ENCODE results near the gene NAV3. TPM values are rescaled to one million over a fixed set of nuclear protein-coding genes. Genes with fewer than 3 reads are reported as not detected.
A peak's percentile ranks its signal among the peaks of the same experiment; 100 is the strongest.

Gene NAV3
- polyA plus RNA-seq, 1 of the 3 experiments (the other 2 are of a cell fraction): 10.5 TPM

DNA sequence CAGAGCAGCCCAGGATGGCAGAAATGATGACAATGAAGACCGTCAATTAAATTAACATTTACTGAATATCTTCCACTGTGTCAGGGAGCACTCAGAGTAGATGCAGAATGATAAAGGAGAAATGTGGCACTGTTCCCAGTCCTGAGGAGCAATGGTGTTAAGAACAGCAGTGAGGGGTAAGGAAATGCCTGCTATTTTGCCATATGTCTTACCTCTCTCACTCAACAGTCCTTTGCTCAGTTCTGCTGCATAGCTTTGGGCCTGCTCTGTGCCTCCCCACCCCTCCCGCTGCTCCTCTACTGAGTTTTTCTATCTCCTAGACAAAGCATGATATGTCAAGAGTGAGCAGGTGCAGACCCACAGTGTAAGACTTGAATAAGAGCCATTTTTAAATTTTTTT, 318.8 kb downstream of the NAV3 start:
- Histone ChIP-seq H3K9ac (no peak overlapping the region), H4K20me1 (ENCODE audit: insufficient read depth) (no peaks in the 10 kb centered on the region), H3K36me3 (replicated peaks in 1 of 2; ENCODE audit: control insufficient read depth in 1 of 2, insufficient read depth in 2 of 2, low read length in 1 of 2) (peaks cover 0 to 27% of the 10 kb centered on the region in 2 experiments), H3K4me1 (ENCODE audit: control insufficient read depth in 1 of 2, insufficient read depth in 2 of 2, low read depth in 1 of 2, low read length in 1 of 2) (peaks cover 8 to 12% of the 10 kb centered on the region in 2 experiments), H3K27me3 (ENCODE audit: insufficient read depth) (no peaks in the 10 kb centered on the region), H3K9me2 (no peaks in the 10 kb centered on the region), H3K27ac (ENCODE audit: low read depth in 2 of 2, low read length in 1 of 2) (peak overlapping the region; percentile 25 to 74; a peak in 2 of 4 replicates), H3K79me2 (ENCODE audit: insufficient read depth) (no peaks in the 10 kb centered on the region), H3F3A (replicated peaks; ENCODE audit: insufficient read depth) (peaks cover 10% of the 10 kb centered on the region), H3K4me2 (no peak overlapping the region), H3K9me3 (no peaks in the 10 kb centered on the region), H2AFZ (ENCODE audit: low read depth) (no peak overlapping the region), H3K4me3 (ENCODE audit: low read depth in 2 of 2, low read length in 1 of 2) (no peak overlapping the region)
- TF ChIP-seq, protein P1, sequence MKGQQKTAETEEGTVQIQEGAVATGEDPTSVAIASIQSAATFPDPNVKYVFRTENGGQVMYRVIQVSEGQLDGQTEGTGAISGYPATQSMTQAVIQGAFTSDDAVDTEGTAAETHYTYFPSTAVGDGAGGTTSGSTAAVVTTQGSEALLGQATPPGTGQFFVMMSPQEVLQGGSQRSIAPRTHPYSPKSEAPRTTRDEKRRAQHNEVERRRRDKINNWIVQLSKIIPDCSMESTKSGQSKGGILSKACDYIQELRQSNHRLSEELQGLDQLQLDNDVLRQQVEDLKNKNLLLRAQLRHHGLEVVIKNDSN (IDR thresholded peaks at IDR 0.05; ENCODE audit: borderline replicate concordance, low read depth): no peak
- peak; percentile 29; the same call in 1 of the 2 replicates for TF ChIP-seq JUND (IDR thresholded peaks at IDR 0.05)
- TF ChIP-seq, protein P2, sequence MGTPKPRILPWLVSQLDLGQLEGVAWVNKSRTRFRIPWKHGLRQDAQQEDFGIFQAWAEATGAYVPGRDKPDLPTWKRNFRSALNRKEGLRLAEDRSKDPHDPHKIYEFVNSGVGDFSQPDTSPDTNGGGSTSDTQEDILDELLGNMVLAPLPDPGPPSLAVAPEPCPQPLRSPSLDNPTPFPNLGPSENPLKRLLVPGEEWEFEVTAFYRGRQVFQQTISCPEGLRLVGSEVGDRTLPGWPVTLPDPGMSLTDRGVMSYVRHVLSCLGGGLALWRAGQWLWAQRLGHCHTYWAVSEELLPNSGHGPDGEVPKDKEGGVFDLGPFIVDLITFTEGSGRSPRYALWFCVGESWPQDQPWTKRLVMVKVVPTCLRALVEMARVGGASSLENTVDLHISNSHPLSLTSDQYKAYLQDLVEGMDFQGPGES (IDR thresholded peaks at IDR 0.05; ENCODE audit: low read depth, low read length): no peak
- peak; percentile 71 for TF ChIP-seq GATA2 (CRISPR knock-in tag; IDR thresholded peaks at IDR 0.05)
- TF ChIP-seq MXI1 (IDR thresholded peaks at IDR 0.05; ENCODE audit: low read depth, low read length): no peak
- TF ChIP-seq TCF12 (IDR thresholded peaks at IDR 0.05): peak; percentile 68
- TF ChIP-seq EP300 (IDR thresholded peaks at IDR 0.05; ENCODE audit: borderline replicate concordance in 1 of 2, low read depth in 1 of 2, low read length in 1 of 2): peak; percentile 26 to 41; a peak in 3 of 4 replicates
- TF ChIP-seq FOXM1 (IDR thresholded peaks at IDR 0.05; ENCODE audit: low read depth): no peak
- 0 out of 2 replicates have a peak, but pooled peaks have one; percentile 39 for TF ChIP-seq TEAD4 (IDR thresholded peaks at IDR 0.05; ENCODE audit: borderline replicate concordance, insufficient read depth)
- TF ChIP-seq EZH2phosphoT487 (IDR thresholded peaks at IDR 0.05; ENCODE audit: borderline replicate concordance, low read depth): no peak
- TF ChIP-seq, protein P3, sequence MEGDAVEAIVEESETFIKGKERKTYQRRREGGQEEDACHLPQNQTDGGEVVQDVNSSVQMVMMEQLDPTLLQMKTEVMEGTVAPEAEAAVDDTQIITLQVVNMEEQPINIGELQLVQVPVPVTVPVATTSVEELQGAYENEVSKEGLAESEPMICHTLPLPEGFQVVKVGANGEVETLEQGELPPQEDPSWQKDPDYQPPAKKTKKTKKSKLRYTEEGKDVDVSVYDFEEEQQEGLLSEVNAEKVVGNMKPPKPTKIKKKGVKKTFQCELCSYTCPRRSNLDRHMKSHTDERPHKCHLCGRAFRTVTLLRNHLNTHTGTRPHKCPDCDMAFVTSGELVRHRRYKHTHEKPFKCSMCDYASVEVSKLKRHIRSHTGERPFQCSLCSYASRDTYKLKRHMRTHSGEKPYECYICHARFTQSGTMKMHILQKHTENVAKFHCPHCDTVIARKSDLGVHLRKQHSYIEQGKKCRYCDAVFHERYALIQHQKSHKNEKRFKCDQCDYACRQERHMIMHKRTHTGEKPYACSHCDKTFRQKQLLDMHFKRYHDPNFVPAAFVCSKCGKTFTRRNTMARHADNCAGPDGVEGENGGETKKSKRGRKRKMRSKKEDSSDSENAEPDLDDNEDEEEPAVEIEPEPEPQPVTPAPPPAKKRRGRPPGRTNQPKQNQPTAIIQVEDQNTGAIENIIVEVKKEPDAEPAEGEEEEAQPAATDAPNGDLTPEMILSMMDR (IDR thresholded peaks at IDR 0.05): no peak
- no peak; the same call in 1 of the 2 replicates for TF ChIP-seq RCOR1 (IDR thresholded peaks at IDR 0.05; ENCODE audit: low read length)
- TF ChIP-seq RFX5 (IDR thresholded peaks at IDR 0.05; ENCODE audit: low read length): no peak
- TF ChIP-seq NFIC (IDR thresholded peaks at IDR 0.05; ENCODE audit: borderline replicate concordance): peak; percentile 71
- no peak for TF ChIP-seq GABPA (IDR thresholded peaks at IDR 0.05; ENCODE audit: low read depth)
- TF ChIP-seq, protein P4, sequence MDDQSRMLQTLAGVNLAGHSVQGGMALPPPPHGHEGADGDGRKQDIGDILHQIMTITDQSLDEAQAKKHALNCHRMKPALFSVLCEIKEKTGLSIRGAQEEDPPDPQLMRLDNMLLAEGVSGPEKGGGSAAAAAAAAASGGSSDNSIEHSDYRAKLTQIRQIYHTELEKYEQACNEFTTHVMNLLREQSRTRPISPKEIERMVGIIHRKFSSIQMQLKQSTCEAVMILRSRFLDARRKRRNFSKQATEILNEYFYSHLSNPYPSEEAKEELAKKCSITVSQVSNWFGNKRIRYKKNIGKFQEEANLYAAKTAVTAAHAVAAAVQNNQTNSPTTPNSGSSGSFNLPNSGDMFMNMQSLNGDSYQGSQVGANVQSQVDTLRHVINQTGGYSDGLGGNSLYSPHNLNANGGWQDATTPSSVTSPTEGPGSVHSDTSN (IDR thresholded peaks at IDR 0.05): peak; percentile 59
- no peak for TF ChIP-seq FOSL2 (IDR thresholded peaks at IDR 0.05; ENCODE audit: borderline replicate concordance, low read depth)
- TF ChIP-seq TAF1 (IDR thresholded peaks at IDR 0.05; ENCODE audit: borderline replicate concordance, low read depth, low read length): no peak
- ChIA-PET CTCF (no interaction called here), POLR2A (no interaction called here)
- peak; percentile 1 for DNase-seq
- 37% methylated on average over 2 of the region's 2 CpGs for WGBS (ENCODE audit: low lambda C conversion rate)
